ENCODE measurements around the gene KCTD18.

KCTD18 gene

GRCh38 chr2:200484934-200485333 is 24.9 kb downstream of the KCTD18 start:
- DNase-seq (ENCODE audit: low spot score) = no peak

GRCh38 chr2:200483729-200484198 is 26.1 kb downstream of the KCTD18 start:
- no peak for DNase-seq (ENCODE audit: low spot score)

DNA sequence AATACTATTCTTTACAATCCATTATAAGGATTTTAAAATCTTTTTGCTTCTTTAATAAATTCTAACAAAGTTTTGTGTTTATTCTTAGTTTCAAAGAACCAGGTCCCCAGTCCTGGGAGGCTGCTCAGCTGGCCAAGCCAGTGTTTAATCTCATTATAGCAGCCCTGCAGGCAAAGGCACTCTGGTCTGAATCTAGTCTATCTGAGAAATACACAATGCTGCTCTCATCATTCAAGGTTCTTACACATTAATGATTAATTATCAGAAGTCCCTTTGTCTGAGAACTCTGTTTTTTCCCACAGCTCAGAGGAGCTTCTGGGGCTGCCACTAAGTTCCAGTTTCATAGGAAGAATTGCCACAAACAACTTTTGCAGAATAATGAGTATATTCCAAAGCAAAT is 27.7 kb downstream of the KCTD18 start:
- DNase-seq (ENCODE audit: low spot score) = no peak

GRCh38 chr2:200479692-200480265 is 30.1 kb downstream of the KCTD18 start:
- no peak for DNase-seq (ENCODE audit: low spot score)

DNA sequence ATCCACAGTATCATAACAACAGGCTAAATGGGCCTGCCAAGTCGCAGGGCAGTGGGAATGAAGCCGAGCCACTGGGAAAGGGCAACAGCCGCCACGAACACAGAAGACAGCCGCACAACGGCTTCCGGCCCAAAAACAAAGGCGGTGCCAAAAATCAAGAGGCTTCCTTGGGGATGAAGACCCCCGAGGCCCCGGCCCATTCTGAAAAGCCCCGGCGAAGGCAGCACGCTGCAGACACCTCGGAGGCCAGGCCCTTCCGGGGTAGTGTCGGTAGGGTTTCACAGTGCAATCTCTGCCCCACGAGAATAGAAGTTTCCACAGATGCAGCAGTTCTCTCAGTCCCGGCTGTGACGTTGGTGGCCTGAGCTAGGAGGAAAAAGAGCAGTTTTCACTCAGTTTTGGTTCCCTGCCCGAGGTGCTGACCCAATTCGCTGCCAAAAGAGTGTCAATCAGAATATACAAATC is 32.2 kb downstream of the KCTD18 start:
- no peak for DNase-seq (ENCODE audit: low spot score)

GRCh38 chr2:200476836-200477235 is 33.0 kb downstream of the KCTD18 start:
- no peak for DNase-seq (ENCODE audit: low spot score)

GRCh38 chr2:200475795-200476194 is 34.1 kb downstream of the KCTD18 start:
- no peak for DNase-seq (ENCODE audit: low spot score)

- no peak for DNase-seq (ENCODE audit: low spot score)
Observed at GRCh38 chr2:200472853-200473464, 36.9 kb downstream of the KCTD18 start.

DNA sequence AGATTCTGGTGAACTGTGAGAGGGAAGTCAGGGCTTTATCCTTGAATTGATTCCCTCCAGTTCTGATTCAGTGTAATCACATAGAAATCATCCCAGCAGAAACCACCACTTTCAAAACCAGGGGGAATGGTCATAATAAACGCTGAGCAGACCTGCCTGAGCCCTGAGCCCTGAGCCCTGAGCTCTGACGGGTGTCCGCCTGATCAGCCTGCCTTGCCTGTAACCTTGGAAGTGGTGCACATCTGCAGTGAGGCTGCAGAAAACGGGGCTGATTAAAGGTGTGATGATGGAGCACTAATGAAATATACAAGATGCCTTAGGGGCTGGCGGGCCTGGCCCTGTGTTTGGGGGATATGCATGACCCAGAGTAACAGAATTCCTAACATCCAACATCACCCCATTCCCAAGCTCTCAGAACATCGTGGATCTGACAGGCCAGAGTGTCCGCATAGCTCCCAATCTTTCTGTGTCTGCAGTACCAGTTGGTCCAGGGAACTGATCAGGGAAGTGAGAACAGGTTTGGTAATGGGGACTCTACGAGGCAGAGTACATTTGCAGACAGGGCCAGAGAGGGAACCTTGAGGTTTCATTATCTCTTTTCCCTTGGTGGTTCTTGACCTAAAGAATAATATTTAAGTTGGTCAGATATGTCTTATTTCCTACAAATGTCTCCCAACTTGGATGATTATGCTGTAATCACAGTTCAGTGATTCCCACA is 37.8 kb downstream of the KCTD18 start:
- no peak for DNase-seq (ENCODE audit: low spot score)

DNA sequence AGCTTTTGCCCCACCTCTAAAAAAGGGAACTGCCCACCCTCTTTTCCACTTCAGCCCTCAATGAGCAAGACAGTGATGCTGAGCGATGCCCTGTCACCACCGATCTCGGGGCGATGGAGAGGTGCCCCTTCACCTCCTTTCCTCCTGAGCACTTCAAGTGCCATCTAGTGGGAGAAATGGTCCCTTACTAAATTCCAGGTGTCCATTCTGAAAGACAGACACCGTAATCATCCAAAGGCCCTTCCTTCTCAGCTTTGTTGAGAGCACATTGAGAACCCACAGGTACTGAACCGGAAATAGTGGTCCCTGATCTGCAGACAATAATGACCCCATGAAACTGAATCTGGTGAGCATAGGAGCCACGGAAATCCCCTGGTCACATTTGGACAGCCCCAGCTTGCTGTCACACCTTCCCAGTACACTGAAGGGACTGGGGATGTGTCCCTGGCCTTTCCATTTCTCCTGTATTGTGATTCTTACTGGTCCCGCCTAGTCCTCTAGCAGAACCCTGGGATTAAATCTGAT is 38.5 kb downstream of the KCTD18 start:
- DNase-seq (ENCODE audit: low spot score) = peak; percentile 49

GRCh38 chr2:200470230-200470629 is 39.6 kb downstream of the KCTD18 start:
- DNase-seq (ENCODE audit: low spot score) = no peak

DNA sequence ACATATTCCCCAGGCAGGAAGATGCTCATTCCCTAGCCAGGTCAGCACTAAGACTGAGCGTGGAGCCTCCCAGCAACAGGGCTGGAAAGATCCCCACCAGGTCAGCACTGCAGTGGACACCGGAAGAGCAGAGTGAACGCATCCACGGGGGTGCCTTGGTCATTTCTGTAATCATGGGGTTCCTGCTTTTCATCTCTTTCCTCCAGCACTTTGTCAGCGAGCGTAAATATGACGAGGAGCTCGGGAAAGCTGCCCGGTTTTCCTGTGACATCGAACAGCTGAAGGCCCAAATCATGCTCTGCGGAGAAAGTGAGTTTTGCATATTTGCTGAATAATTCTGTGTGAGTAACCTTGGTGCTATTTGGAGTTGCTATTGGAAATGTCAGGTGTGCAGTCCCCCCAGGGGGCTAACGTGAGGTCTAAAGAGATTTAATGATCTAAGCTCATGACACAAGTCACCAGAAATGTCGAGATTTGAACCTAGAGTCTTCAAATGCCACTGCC is 40.1 kb downstream of the KCTD18 start:
- no peak for DNase-seq (ENCODE audit: low spot score)

GRCh38 chr2:200467806-200468681 is 41.8 kb downstream of the KCTD18 start:
- DNase-seq (ENCODE audit: low spot score) = peak; percentile 75

- DNase-seq (ENCODE audit: low spot score) = peak; percentile 54
Observed at GRCh38 chr2:200466425-200467418, 43.1 kb downstream of the KCTD18 start.

- DNase-seq (ENCODE audit: low spot score) = no peak
Observed at GRCh38 chr2:200463452-200463851, 46.4 kb downstream of the KCTD18 start.

DNA sequence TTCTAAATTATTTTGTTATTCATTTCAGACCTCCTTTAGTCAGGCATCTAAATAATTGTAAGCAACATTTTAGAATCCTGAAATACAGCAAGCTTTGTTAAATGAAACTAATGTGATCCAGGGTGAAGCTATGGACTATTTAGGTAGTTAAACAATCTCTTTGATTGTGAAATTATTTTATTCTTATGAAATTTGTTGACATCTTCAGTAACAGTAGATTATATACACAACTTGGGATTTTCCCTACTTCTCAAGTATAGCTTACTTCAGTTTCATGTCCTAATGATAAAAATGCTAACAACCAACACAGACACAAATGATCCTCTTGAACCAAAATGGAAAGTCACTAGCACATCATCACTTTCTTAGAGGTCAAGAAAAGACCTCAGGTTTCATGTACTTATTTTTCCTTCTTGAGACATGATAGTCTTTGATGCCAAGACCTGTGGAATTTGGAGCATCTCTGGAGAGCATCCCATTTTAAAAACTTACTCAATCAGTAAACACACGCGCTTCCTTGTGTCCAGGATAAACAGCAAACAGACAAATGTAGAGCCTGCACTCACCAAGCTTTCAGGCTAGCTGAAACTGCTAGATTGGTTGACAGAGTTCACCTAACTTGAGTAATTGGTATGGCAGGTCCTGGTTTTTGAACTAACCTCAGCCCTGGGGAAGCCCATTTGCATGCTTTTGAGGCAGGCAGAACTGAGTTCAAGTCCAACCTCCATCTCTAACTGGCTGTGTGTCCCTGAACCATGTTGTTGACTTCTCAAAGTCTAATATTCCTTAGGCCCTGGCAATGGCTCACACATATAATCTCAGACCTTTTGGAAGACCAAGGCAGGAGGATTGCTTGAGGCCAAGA is 47.8 kb downstream of the KCTD18 start:
- DNase-seq (ENCODE audit: low spot score) = no peak

DNA sequence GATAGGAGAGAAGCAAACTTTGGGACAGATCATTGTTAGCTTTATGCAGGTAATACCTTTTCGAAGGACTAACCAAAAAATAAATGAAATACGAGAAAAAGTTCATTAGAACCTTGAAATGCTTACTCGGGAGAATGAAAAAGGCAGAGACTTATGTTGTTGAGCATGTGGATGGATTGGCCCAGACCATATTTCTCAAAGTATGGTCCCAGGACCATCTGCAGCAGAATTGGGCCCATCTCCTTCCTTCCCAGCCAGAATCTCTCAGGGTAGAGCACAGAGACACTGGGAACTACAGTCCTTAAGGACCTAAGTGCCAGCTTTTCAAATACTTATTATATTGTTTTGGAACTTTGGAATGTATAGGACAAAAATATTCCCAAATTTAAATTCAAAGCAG is 50.8 kb downstream of the KCTD18 start:
- no peak for DNase-seq (ENCODE audit: low spot score)

GRCh38 chr2:200456567-200456966 is 53.3 kb downstream of the KCTD18 start:
- no peak for DNase-seq (ENCODE audit: low spot score)

DNA sequence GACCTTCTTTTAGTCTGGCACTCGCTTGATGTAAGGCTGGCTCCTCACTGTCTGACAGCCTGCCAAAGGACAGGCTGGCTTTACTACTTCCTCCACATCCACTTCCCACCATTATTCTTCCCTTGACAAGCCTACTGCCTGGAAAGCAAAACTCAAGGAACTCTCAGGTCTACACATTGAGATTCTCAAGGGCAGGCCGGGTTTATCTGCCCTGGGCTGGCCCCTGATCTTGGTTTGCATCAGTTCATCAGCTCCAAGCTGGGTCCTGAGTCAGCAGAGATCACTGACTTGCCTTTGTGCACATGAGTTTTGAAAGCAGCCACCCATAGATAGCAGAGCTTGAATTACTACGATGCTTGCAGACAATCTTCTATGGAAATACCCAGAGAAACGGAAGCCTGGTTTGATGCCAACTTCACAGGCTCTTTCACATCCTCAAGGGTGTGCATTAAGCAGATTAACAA is 53.9 kb downstream of the KCTD18 start:
- no peak for DNase-seq (ENCODE audit: low spot score)

Measured in CD4-positive, alpha-beta T cell treated with Interleukin-6 at 100 ng/mL for 8 hours (primary cell).